Lower leg skin (tissue), 4 donors: ENCODE data around the gene NR4A2. TPM values are rescaled to one million over a fixed set of nuclear protein-coding genes. Genes with fewer than 3 reads are reported as not detected.

Experiments
- DNase-seq, 2 donors: peaks; one replicate each; pipeline ENCODE4 v3.0.0-alpha.2; 2019; ENCODE audit warnings: low spot score in 2 of 2
- H3K4me3 ChIP-seq: fragments of 200-600 bp; sonication (generic); 2 replicates; pipeline ENCODE4 v1.5.1; 2017; ENCODE audit warnings: mild to moderate bottlenecking, low read depth; ENCODE audit not compliant: poor library complexity, severe bottlenecking
- CTCF ChIP-seq, 3 donors: fragments of 450-650 bp; IDR thresholded peaks; one replicate each; pipeline ENCODE4 v1.5.1; 2016; ENCODE audit warnings: antibody characterized with exemption in 3 of 3, mild to moderate bottlenecking in 3 of 3, moderate library complexity in 2 of 3
- POLR2A ChIP-seq, 2 donors: fragments of 450-650 bp; IDR thresholded peaks; one replicate each; pipeline ENCODE4 v1.6.1; 2016 to 2017; ENCODE audit warnings: antibody characterized with exemption in 2 of 2, mild to moderate bottlenecking in 1 of 2, moderate library complexity in 1 of 2
- WGBS, 2 donors: methylation state at CpG; one replicate each; pipeline ENCODE4 v1.1.5; 2018; 5-methylcytosine and 5-hydroxymethylcytosine counted together
- intact Hi-C: fragments of 100-400 bp; cut with DNase I; formaldehyde crosslinking; loops from one replicate; pipeline ENCODE4 v1.15.0; 2023; ENCODE audit warnings: low total_unique reads
- total RNA-seq, 4 donors: library from RNA; depleted of rRNA; stranded (reverse); fragments of >200 nt; gene quantifications; one replicate each; pipeline ENCODE4 v1.1.0, GENCODE V29; 2016

Gene NR4A2
- total RNA-seq = 10 to 100 TPM in 1 of 4 donors, 1 to 10 TPM in 3; 1.8 to 11.6 (median 5.2) TPM

GRCh38 chr2:156332534-156333273 lies at the start of gene NR4A2:
Gene NR4A2 (minus strand): TSS chr2:156332721. CDS start chr2:156330186, 2,535 bp downstream.
- H3K4me3 ChIP-seq = peak within 1 kb of the TSS; percentile 83
- TF ChIP-seq CTCF (IDR thresholded peaks at IDR 0.05) = no peak
- peak in 1 of 2 donors; percentile 75 for TF ChIP-seq POLR2A (IDR thresholded peaks at IDR 0.05)
- intact Hi-C loops = no loop called here
- 1% methylated on average over 59 to 69 of the region's 72 CpGs for WGBS, 2 donors
- peak; percentile 88 to 98 for DNase-seq

- no peak for TF ChIP-seq POLR2A (IDR thresholded peaks at IDR 0.05)
- no peak for TF ChIP-seq CTCF (IDR thresholded peaks at IDR 0.05)
- 86 to 97% methylated on average over 1 of the region's 1 CpG for WGBS, 2 donors
- intact Hi-C loops = no loop called here
Measured at GRCh38 chr2:156380117-156380645, 47.7 kb upstream of the NR4A2 start.

GRCh38 chr2:156379714-156380113 lies 47.2 kb upstream of the NR4A2 start:
- no peak overlapping the region for H3K4me3 ChIP-seq
- DNase-seq = no peak
- WGBS, 2 donors = 80 to 87% methylated on average over 1 of the region's 1 CpG
- TF ChIP-seq CTCF (IDR thresholded peaks at IDR 0.05) (no peak), POLR2A (IDR thresholded peaks at IDR 0.05) (no peak)
- intact Hi-C loops = no loop called here

More at GRCh38 chr2:156380117-156380645, 47.7 kb upstream of the NR4A2 start:
- DNase-seq = no peak
- no peak overlapping the region for H3K4me3 ChIP-seq

- no peak for DNase-seq
- intact Hi-C loops = no loop called here
- no peak overlapping the region for H3K4me3 ChIP-seq
- TF ChIP-seq CTCF (IDR thresholded peaks at IDR 0.05) (no peak), POLR2A (IDR thresholded peaks at IDR 0.05) (no peak)
Measured at GRCh38 chr2:156379071-156379470, 46.5 kb upstream of the NR4A2 start.

- intact Hi-C loops = no loop called here
- TF ChIP-seq POLR2A (IDR thresholded peaks at IDR 0.05) = no peak
- no peak for TF ChIP-seq CTCF (IDR thresholded peaks at IDR 0.05)
- no peak for DNase-seq
- 92 to 96% methylated on average over 4 of the region's 4 CpGs for whole genome bisulfite sequencing, 2 donors
- H3K4me3 ChIP-seq = no peak overlapping the region
Measured at GRCh38 chr2:156366753-156367152, 34.2 kb upstream of the NR4A2 start.
